Fibroblast of the conjunctiva (primary cell): ENCODE measurements around the gene CUL9.

Experiments
- DNase-seq: peaks from one replicate; pipeline ENCODE4 v3.0.0-alpha.2; 2010; ENCODE audit warnings: low read depth

Gene CUL9

GRCh38 chr6:43257367-43258145 lies 75.6 kb downstream of the CUL9 start:
- no peak for DNase-seq

GRCh38 chr6:43258180-43258579 lies 76.2 kb downstream of the CUL9 start:
- DNase-seq = no peak

- DNase-seq = no peak
Observed at GRCh38 chr6:43258807-43259686, 77.1 kb downstream of the CUL9 start.

- DNase-seq = no peak
Observed at GRCh38 chr6:43260791-43261190, 78.8 kb downstream of the CUL9 start.

GRCh38 chr6:43261198-43261597 lies 79.2 kb downstream of the CUL9 start:
- no peak for DNase-seq

GRCh38 chr6:43262000-43262779 lies 80.2 kb downstream of the CUL9 start:
- DNase-seq = no peak

GRCh38 chr6:43262780-43263313 lies 80.9 kb downstream of the CUL9 start:
- no peak for DNase-seq

GRCh38 chr6:43263314-43264178 lies 81.5 kb downstream of the CUL9 start:
- DNase-seq = peak; percentile 43

GRCh38 chr6:43264599-43265145 lies 82.7 kb downstream of the CUL9 start:
- no peak for DNase-seq

- no peak for DNase-seq
Observed at GRCh38 chr6:43265564-43265963, 83.6 kb downstream of the CUL9 start.

GRCh38 chr6:43267619-43268354 lies 85.8 kb downstream of the CUL9 start:
- no peak for DNase-seq

GRCh38 chr6:43268355-43268700 lies 86.3 kb downstream of the CUL9 start:
- DNase-seq = no peak

GRCh38 chr6:43268782-43269272 lies 86.8 kb downstream of the CUL9 start:
- no peak for DNase-seq

GRCh38 chr6:43269273-43270007 lies 87.4 kb downstream of the CUL9 start:
- no peak for DNase-seq

- DNase-seq = no peak
Observed at GRCh38 chr6:43271103-43271815, 89.3 kb downstream of the CUL9 start.

GRCh38 chr6:43271944-43272343 lies 89.9 kb downstream of the CUL9 start:
- DNase-seq = no peak

GRCh38 chr6:43273707-43274106 lies 91.7 kb downstream of the CUL9 start:
- DNase-seq = no peak
